ENCODE data around the gene TEKT1.
"Not testable (repeated sequence)": the region's sequence is repeated elsewhere in the genome, so short reads cannot be mapped to it uniquely, and the experiment has no call there.

The TEKT1 gene

DNA sequence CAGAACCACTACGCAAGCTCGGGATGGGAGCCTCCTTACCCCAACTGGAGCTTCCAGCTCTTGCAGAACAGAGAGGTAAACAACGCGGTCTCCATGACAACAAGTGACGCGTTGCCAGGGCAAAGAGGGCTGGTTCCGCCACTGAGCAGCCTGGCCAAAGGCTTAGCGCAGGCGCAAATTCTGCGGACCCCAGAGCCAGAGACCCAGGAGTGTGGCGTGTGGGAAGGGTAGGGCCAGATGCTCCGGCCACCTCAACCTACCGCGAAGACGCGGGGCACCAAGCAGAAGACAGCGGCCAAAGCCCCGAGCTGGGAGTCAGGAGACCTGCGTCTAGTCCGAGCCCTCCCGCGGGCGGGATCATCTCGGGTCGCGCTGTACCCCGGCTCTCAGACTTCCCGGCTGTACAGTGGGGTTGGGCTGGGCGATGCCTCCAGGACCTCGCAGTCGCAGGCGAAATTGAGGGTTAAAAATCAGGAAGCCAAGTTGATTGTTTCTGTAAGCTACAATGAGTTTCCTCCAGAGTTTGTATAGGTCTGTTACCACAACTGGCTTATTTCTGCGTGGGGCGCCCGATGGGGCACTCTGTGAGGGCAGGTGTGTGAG lies at the start of gene TEKT1:
TSS of gene TEKT1 (minus strand) at position 69 of the 603 bp plus-strand sequence. CDS start 1,353 bp downstream, outside the sequence.
- DNase-seq (ENCODE audit: low spot score): peak; percentile 74

DNA sequence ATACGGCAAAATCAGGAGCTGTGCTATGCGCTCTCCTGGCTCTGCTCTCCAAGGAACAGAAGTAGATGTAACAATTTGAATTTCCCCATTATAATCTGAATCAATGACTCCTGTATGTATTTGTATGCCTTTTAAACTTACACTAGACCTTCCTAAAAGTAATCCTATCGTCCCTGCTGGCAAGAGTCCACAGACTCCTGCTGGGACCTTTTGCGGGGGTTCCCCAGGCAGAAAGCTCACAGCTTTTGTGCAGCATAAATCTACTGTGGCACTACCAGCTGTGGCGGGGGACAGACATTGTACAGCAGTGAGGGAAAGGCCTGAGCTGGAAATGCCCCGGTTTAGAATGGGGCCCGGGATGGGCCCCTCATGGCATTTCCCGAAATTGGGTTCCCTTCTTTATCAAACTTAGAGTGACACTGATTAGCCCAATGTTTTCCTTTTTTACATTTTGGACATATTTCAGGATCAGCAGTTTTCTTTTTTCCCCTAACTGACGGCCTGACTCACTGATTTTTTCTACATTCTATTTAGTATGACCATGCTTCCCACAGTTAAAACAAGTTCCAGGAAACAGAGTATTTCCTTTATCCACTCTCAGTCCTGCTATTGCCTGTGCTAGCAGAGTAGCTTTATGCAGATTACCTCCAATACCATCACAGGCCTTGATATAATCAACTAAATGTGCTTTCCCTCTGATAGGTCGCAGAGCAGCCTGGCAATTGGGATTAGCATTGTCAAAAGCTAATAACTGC lies 47.9 kb upstream of the TEKT1 start:
- not testable (repeated sequence) for DNase-seq (ENCODE audit: low spot score)

DNA sequence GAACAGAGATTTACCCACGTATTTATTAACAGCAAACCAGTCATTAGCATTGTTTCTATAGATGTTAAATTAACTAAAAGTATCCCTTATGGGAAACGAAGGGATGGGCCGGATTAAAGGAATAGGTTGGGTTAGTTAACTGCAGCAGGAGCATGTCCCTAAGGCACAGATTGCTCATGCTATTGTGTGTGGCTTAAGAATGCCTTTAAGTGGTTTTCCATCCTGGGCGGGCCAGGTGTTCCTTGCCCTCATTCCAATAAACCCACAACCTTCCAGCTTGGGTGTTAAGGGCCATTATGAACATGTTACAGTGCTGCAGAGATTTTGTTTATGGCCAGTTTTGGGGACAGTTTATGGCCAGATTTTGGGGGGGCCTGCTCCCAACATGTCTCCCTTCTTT lies 43.7 kb upstream of the TEKT1 start:
- DNase-seq (ENCODE audit: low spot score): not testable (repeated sequence)

DNA sequence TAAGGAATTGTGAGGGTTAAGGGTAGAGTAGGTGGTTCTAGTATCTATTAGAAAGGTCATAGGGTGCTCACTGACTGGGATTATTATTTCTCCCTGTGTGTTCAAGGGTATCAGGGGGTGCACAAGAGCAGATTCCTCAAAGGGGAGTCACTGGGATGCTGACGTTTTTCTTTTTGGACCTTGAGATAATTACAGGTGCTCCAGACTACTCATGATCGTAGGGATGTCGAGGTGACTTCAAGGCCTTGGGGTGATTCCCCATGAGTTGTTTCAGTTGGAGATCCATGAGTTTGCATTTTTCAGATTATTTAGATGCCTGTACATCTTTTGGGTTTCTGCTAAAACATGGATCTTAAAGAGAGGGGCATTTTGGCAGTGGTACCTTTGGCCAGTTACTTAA lies 41.4 kb upstream of the TEKT1 start:
- DNase-seq (ENCODE audit: low spot score): no peak

DNA sequence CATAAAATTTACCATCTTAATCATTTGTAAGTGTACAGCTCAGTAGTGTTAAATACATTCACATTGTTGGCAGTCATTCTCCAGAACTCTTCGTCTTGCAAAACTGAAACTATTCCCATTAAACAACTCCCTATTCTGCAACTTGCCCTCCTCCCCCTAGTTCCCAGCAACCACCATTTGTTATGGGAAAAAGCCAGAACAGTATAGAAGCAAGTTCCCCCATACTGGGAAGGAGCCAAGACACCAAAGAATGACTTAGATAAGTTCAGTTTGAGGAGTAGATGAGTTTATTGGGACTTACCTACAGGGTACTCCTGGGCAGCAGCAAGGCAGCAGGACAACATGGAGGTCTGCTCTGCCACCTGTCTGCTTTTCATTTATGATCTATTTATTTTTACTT lies 39.3 kb upstream of the TEKT1 start:
- DNase-seq (ENCODE audit: low spot score): no peak

DNA sequence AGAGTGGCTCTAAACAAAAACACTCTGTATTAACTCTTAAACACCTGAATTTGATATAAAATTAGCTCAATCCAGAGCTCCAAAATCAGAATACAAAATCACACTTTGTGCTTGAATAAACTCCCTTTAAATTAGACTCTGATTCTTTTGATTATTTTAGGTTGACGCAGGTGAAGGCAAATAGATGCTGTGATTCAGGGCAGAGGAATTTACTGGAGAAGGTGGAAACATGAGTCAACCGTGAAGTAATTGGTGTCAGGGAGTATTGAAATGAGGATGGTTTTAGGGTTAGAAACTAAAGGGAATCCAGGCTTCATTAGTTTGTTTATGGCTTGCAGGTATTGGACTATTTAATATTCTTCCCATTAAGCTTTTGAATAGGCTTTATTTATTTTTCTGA lies 37.1 kb upstream of the TEKT1 start:
- no peak for DNase-seq (ENCODE audit: low spot score)

DNA sequence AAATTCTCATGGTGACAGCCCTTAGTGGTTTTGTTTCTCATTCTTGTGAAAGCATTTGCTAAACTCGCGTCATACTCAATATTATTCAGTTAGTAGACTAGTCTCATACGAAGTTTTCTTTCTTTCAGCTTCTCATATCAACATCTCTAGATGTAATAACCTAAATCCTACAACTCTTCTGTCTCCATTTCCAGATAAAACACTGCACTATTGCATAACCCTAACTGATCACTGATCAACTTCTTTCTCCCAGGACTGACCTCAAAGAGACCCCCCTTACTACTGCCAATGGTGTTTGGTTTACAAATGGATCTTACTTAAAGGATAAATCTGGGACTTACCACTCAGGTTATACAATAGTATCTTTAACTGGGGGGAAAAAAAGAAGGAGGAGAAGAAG lies 36.3 kb upstream of the TEKT1 start:
- DNase-seq (ENCODE audit: low spot score): no peak

DNA sequence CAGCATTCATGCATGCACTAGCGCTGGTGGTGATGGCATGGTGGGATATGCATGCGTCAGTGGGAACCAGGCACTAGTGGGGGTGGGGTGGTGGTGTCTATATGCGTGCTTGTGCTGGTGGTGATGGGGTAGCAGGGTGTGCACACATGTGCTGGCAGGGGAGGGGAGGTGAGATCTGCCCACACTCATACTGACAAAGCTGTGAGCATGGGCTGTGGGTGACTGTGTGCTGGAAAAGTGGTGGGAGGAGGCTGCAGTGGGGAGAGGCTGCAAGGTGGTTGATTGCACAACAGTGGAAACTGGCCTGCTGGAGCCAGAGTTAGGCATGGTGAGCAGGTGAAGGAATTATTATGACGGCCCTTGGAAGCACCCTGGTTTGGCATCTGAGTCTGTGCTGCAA lies 31.3 kb upstream of the TEKT1 start:
- no peak for DNase-seq (ENCODE audit: low spot score)

DNA sequence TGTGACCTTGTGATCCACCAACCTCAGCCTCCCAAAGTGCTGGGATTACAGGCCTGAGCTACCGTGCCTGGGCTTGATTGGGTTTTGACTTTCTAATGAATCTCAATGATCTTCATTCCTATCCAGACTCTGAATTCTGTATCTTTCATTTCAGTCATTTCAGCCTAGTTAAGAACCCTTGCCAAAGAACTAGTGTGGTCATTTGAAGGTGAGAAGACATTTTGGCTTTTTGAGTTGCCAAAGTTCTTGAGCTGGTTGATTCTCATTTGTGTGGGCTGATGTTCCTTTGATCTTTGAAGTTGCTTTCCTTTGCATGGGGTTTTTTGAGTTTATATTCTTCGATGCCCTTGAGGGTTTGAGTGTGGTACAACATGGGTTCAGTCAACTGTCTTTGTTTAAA lies 30.6 kb upstream of the TEKT1 start:
- no peak for DNase-seq (ENCODE audit: low spot score)

DNA sequence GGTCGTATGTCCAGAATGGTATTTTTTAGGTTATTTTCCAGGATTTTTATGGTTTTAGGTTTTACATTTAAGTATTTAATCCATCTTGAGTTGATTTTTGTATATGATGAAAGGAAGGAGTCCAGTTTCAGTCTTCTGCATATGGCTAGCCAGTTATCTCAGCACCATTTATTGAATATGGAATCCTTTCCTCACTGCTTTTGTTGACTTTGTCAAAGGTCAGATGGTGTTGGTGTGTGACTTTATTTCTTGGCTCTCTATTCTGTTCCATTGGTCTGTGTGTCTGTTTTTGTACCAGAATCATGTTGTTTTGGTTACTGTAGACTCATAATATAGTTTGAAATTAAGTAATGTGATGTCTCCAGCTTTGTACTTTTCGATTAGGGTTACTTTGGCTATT lies 26.4 kb upstream of the TEKT1 start:
- DNase-seq (ENCODE audit: low spot score): no peak

DNA sequence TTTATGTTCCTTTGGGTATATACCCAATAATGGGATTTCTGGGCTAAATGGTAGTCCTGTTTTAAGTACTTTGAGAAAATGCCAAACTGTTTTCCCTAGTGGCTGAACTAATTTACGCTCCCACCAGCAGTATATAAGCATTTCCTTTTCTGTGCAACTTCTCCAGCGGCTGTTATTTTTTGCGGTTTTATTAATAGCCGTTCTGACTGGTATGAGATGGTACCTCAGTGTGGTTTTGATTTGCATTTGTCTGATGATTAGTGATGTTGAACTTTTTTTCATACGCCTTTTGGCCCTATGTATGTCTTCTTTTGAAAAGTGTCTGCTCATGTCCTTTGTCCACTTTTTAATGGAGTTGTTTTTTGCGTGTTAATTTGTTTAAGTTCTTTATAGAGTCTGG lies 25.8 kb upstream of the TEKT1 start:
- no peak for DNase-seq (ENCODE audit: low spot score)

DNA sequence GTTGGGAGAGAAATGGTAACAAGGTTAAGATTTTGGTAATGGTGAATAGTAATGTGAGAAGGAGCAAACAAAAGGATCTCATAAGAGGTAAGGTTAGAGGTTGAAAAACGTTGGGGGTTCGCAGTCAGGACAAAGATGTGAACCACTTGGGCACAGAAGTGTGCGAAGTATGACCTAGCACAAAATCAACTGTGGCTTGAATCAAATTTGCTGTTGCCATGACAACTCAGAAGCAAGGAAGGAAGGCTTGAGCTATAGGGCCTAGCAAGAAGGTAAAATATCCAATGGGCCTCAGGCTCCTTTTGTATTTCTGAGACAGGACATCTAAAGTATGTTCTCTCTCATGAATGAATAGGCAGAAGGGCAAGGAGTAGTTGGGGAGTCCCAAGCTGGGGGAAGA lies 24.5 kb upstream of the TEKT1 start:
- DNase-seq (ENCODE audit: low spot score): no peak

DNA sequence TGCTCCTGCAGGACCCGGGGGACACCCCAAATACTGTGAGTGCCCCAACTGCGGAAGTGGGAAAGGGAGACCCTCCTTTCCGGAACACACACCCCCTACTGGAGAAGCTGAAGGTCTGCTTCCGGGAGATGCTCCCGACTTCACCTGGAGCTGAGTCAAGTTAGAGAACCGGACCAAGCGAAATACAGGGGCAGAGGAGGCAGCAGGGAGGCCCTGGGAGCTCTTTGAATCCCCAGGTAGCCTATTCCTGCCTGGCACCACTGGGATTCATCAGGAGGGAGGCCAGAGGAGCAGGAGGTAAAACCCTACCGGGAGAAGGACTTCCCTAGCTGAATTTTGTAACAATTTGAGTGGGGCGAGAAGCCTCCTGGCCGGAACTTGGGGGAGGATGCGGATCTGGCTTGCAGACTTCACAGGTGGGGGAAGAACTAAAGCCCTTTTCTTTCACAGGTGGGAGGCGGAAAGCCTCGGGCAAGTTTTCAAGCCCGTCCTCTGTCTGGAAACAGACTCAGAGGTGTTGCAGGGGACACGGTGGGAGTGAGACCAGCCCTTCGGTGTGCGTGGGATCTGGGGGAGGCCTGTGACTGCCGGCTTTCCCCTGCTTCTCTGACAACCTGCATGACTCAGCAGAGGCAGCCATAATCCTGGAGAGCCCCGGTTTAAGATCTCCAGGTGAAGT lies 22.4 kb upstream of the TEKT1 start:
- DNase-seq (ENCODE audit: low spot score): no peak

DNA sequence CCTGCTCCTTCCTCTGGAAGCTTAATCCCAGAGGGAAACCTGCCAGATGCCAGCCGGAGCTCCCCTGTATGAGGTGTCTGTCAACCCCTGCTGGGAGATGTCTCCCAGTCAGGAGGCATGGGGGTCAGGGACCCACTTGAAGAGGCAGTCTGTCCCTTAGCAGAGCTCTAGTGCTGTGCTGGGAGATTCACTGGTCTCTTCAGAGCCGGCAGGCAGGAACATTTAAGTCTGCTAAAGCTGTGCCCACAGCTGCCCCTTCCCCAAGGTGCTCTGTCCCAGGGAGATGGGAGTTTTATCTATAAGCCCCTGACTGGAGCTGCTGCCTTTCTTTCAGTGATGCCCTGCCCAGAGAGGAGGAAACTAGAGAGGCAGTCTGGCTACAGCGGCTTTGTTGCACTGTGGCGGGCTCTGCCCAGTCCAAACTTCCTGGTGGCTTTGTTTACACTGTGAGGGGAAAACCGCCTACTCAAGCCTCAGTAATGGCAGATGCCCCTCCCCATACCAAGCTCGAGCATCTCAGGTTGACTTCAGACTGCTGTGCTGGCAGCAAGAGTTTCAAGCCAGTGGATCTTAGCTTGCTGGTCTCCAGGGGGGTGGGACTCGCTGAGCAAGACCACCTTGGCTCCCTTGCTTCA lies 17.1 kb upstream of the TEKT1 start:
- not testable (repeated sequence) for DNase-seq (ENCODE audit: low spot score)

DNA sequence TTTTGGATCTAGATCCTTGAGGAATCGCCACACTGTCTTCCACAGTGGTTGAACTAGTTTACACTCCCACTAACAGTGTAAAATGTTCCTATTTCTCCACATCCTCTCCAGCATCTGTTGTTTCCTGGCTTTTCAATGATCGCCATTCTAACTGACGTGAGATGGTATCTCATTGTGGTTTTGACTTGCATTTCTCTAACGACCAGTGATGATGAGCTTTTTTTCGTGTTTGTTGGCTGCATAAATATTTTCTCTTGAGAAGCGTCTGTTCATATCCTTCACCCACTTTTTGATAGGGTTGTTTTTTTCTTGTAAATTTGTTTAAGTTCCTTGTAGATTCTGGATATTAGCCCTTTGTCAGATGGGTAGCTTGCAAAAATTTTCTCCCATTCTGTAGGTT lies 14.6 kb upstream of the TEKT1 start:
- DNase-seq (ENCODE audit: low spot score): not testable (repeated sequence)

DNA sequence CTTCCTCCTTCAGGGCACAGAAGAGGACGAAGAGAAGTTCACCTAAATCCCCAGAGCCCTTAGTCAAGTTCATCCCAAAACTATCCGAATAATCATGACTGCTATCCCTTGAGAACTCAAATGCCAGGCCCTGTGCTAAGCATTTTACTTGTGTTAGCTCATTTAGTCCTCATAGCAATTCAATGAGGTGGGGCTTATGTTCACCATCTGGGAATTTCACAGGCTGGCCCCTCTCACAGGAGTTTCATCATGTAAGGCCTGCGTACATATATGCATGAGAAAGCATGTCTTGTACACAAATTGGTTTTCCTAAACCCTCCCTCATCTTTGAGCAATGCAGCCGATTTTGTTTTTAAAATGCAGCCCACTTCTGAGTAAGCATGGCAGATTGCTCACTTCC lies 12.9 kb upstream of the TEKT1 start:
- DNase-seq (ENCODE audit: low spot score): not testable (repeated sequence)

DNA sequence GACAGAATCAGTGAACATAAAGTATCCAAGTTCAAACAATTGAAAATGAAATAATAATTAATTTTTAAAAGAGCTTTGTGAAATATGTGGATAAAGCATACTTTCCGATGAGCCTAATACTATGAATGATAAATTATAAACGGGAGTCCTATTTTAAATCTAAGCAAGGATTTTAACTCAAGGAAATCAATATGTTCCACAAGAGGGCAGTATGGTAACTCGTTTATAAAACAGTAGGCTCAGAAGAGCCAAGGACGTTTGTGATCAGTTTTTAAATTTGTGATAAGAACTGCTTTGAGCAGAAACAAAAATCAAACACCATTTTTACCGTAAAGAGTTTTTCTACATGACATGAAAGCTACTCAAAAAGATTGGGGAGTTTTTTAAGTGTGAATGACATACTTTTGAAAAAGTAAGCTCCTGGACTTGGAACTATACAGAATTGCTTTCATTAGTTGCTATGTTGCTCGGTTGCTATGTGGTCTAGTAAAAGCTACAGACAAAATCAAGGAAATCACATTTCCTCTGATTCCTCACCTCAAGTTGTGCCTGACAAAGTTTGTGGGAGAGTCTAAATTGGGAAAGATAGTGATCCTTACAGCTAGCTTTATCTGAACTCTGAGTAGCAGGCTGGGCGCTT lies 11.8 kb upstream of the TEKT1 start:
- no peak for DNase-seq (ENCODE audit: low spot score)

DNA sequence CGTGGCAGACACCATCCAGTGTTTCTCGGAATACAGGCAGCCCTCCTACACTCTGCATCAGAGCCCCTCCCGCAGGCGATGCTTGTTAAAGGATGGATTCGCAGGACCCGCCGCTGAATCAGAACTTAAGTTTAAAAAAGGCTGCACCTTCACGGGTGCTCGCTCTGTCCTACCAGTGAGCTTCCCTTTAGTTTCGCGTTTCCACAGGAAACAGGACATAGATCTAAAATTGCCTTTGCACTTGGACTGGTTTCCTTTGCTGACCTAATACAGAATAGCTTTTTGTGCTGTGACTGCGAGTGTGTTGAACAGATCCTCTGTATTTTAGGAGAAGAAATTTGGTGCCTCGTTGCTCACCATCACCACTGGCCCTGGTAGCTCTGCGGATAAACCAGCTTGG lies 10.2 kb upstream of the TEKT1 start:
- not testable (repeated sequence) for DNase-seq (ENCODE audit: low spot score)

DNA sequence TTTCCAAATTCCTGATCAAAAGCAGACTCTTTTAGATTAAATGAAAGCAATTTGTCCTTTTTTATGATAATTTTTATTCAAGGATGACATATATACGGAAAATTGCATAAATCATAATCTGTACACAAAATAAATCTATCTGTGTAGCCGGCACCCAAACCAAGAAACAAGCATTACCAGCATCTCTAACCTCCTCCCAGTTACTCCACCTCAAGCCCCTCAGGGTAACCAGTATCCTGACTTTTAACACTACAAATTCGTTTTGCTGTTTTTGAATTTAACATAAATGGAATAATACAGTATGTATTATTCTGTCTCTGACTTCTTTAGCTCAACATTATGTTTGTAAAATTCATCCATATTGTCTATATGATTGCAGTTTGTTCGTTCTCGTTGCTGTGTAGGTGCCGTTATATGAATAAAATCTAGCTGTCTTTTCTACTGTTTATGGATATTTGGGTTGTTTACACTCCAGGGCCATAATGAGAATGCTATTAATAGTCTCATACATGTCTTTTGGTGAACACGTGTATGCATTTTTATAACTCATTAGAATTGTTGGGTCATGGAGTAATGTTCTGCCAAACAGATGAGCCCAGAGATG lies 1.0 kb downstream of the TEKT1 start:
- DNase-seq (ENCODE audit: low spot score): no peak

DNA sequence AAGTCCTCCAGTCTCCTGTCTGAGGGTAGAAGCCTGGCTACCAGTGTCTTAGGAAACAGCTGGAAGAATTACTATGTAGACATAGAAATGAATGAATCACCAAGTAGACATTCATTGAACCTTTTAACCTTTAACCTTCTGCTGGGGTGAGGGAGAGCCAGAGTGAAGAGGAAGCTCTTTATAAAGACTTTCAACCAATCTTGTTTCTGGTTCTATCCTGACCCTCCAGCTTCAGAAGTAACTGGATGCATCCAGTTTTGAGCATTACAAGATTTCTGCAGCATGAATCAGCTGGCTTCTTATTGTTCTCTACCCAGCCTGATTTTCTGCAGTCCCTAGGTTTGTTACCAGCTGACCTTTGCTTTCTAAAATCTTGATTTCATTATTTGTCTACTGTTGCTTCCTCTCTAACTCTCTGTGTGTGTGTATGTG lies 8.5 kb downstream of the TEKT1 start:
- no peak for DNase-seq (ENCODE audit: low spot score)

DNA sequence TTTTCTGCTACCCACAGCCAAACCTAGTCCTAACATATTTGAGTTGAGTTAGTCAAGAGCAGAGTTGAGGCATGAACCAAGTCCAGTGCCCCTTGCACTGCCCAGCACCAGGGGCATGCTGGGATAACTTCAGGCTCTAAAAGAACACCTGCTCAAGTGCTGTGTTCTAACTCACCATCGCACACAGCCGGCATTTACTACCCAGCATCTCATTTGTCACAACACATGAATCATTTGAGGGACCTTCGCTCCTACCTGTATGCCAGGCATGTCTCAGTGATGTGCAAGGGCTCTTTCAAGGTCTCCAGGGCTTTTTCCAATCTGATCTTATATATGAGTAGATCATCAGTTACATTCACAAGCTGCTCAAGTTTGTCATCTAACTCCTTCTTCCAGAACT lies 12.6 kb downstream of the TEKT1 start:
- DNase-seq (ENCODE audit: low spot score): no peak

DNA sequence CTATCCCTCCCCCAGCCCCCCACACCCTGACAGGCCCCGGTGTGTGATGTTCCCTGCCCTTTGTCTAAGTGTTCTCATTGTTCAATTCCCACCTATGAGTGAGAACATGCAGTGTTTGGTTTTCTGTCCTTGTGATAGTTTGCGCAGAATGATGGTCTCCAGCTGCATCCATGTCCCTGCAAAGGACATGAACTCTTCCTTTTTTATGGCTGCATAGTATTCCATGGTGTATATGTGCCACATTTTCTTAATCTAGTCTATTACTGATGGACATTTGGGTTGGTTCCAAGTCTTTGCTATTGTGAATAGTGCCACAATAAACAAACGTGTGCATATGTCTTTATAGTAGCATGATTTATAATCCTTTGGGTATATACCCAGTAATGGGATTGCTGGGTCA lies 15.2 kb downstream of the TEKT1 start:
- DNase-seq (ENCODE audit: low spot score): not testable (repeated sequence)

Data from left forelimb (tissue), 1 donor.